CD4-positive, alpha-beta T cell treated with Interleukin-6 for 4 hours (primary cell): Measurements from ENCODE around the gene MAP1B.
"Not testable (repeated sequence)": the region's sequence is repeated elsewhere in the genome, so short reads cannot be mapped to it uniquely, and the experiment has no call there.

Source experiments
- DNase-seq: peaks from one replicate; pipeline ENCODE4 v3.0.0-alpha.2; 2020; ENCODE audit warnings: mixed read lengths

The MAP1B gene

GRCh38 chr5:72166070-72166979 lies 59.0 kb downstream of the MAP1B start:
- DNase-seq: no peak

- no peak for DNase-seq
These were observed 60.0 kb downstream of the MAP1B start for GRCh38 chr5:72167257-72167656.

GRCh38 chr5:72167804-72168203 lies 60.5 kb downstream of the MAP1B start:
- no peak for DNase-seq

- DNase-seq: no peak
These were observed 62.8 kb downstream of the MAP1B start for GRCh38 chr5:72170101-72170500.

GRCh38 chr5:72171181-72171580 lies 63.9 kb downstream of the MAP1B start:
- not testable (repeated sequence) for DNase-seq

- no peak for DNase-seq
These were observed 64.4 kb downstream of the MAP1B start for GRCh38 chr5:72171667-72172066.

- no peak for DNase-seq
These were observed 65.5 kb downstream of the MAP1B start for GRCh38 chr5:72172786-72173185.

GRCh38 chr5:72177538-72177937 lies 70.3 kb downstream of the MAP1B start:
- no peak for DNase-seq

- DNase-seq: no peak
These were observed 71.9 kb downstream of the MAP1B start for GRCh38 chr5:72179028-72179815.

- DNase-seq: no peak
These were observed 72.7 kb downstream of the MAP1B start for GRCh38 chr5:72179816-72180440.

- DNase-seq: no peak
These were observed 73.7 kb downstream of the MAP1B start for GRCh38 chr5:72180925-72181324.

- DNase-seq: no peak
These were observed 75.4 kb downstream of the MAP1B start for GRCh38 chr5:72182686-72183085.

GRCh38 chr5:72183101-72183520 lies 75.8 kb downstream of the MAP1B start:
- DNase-seq: no peak

- DNase-seq: no peak
These were observed 77.1 kb downstream of the MAP1B start for GRCh38 chr5:72184408-72184807.

GRCh38 chr5:72185496-72186329 lies 78.4 kb downstream of the MAP1B start:
- DNase-seq: no peak

GRCh38 chr5:72187388-72188075 lies 80.3 kb downstream of the MAP1B start:
- DNase-seq: no peak

- DNase-seq: no peak
These were observed 80.9 kb downstream of the MAP1B start for GRCh38 chr5:72188166-72188565.

GRCh38 chr5:72189146-72189545 lies 81.9 kb downstream of the MAP1B start:
- no peak for DNase-seq

GRCh38 chr5:72191404-72191803 lies 84.1 kb downstream of the MAP1B start:
- DNase-seq: no peak

GRCh38 chr5:72194846-72195245 lies 87.6 kb downstream of the MAP1B start:
- DNase-seq: no peak

GRCh38 chr5:72195581-72195980 lies 88.3 kb downstream of the MAP1B start:
- DNase-seq: no peak

- no peak for DNase-seq
These were observed 90.1 kb downstream of the MAP1B start for GRCh38 chr5:72197393-72197792.
